PC-3 (cell line): Measurements from ENCODE around the gene PTGFR. TPM values are rescaled to one million over a fixed set of nuclear protein-coding genes. Genes with fewer than 3 reads are reported as not detected.

Source experiments
- ATAC-seq: fragments of 200-7000 bp; cut with Tn5 transposase; 2 replicates; pipeline ENCODE4 v1.9.1; 2020; ENCODE audit warnings: mild to moderate bottlenecking, moderate library complexity
- BruUV-seq: library from RNA; stranded (reverse); fragments of 400-500 nt; replicated peaks from 2 replicates; lab custom pipeline; 2021; lab: Mats Ljungman, UMichigan
- CTCF ChIA-PET: fragments of 300-600 bp; sonication (Branson Sonifier 250); formaldehyde crosslinking; loops from one replicate; lab custom pipeline; 2022; ENCODE audit warnings: antibody characterized with exemption; lab: Charles Lee
- POLR2A ChIA-PET: fragments of 300-600 bp; sonication (Branson Sonifier 250); formaldehyde crosslinking; loops from one replicate; lab custom pipeline; 2022; ENCODE audit warnings: antibody characterized with exemption; ENCODE audit not compliant: unreplicated experiment; lab: Charles Lee
- DNase-seq: peaks from one replicate; pipeline ENCODE4 v3.0.0-alpha.2; 2015
- H2AFZ ChIP-seq: fragments of 300-600 bp; sonication (generic); 2 replicates; pipeline ENCODE4 v1.6.0; 2016; ENCODE audit warnings: antibody characterized with exemption, low read length
- H3F3A ChIP-seq: fragments of 300-600 bp; sonication (generic); one replicate; pipeline ENCODE4 v1.6.0; 2017; ENCODE audit warnings: antibody characterized with exemption, low read length, control low read depth, mild to moderate bottlenecking; ENCODE audit not compliant: unreplicated experiment
- H3K27ac ChIP-seq: fragments of 300-600 bp; sonication (generic); 2 replicates; pipeline ENCODE4 v1.5.1; 2016; ENCODE audit warnings: mild to moderate bottlenecking, low read length
- H3K27me3 ChIP-seq: fragments of 300-600 bp; sonication (generic); 2 replicates; pipeline ENCODE4 v1.6.1; 2016; ENCODE audit warnings: low read length, mixed read lengths
- H3K36me3 ChIP-seq: fragments of 300-600 bp; sonication (generic); 2 replicates; pipeline ENCODE4 v1.6.1; 2016; ENCODE audit warnings: low read depth, mixed run types, low read length, mixed read lengths
- H3K4me1 ChIP-seq: fragments of 300-600 bp; sonication (generic); 2 replicates; pipeline ENCODE4 v1.5.1; 2016; ENCODE audit warnings: low read length; ENCODE audit not compliant: insufficient read depth
- H3K4me2 ChIP-seq: fragments of 300-600 bp; sonication (generic); 2 replicates; pipeline ENCODE4 v1.6.0; 2016; ENCODE audit warnings: low read length
- H3K4me3 ChIP-seq: fragments of 300-600 bp; sonication (generic); 2 replicates; pipeline ENCODE4 v1.5.1; 2016; ENCODE audit warnings: mild to moderate bottlenecking, low read length, mixed read lengths
- H3K79me2 ChIP-seq: fragments of 300-600 bp; sonication (generic); 2 replicates; pipeline ENCODE4 v1.6.1; 2017; ENCODE audit warnings: low read length, mixed read lengths
- H3K9ac ChIP-seq: fragments of 300-600 bp; sonication (generic); 2 replicates; pipeline ENCODE4 v1.6.0; 2016; ENCODE audit warnings: mild to moderate bottlenecking, low read length
- H3K9me2 ChIP-seq: fragments of 300-600 bp; sonication (generic); replicated peaks from 2 replicates; pipeline ENCODE4 v1.6.1; 2016; ENCODE audit warnings: mixed run types, low read length, mixed read lengths
- H3K9me3 ChIP-seq: fragments of 300-600 bp; sonication (generic); 2 replicates; pipeline ENCODE4 v1.6.1; 2016; ENCODE audit warnings: low read length, mixed read lengths
- H4K20me1 ChIP-seq: fragments of 300-600 bp; sonication (generic); 2 replicates; pipeline ENCODE4 v1.6.1; 2016; ENCODE audit warnings: low read length, mixed read lengths
- CTCF ChIP-seq: fragments of 300-600 bp; sonication (generic); conservative IDR thresholded peaks from 2 replicates; pipeline ENCODE4 v1.5.1; 2017; ENCODE audit warnings: antibody characterized with exemption, low read depth, mild to moderate bottlenecking, low read length
- EZH2 ChIP-seq: fragments of 300-600 bp; sonication (generic); IDR thresholded peaks from one replicate; pipeline ENCODE4 v1.6.1; 2017; ENCODE audit warnings: antibody characterized with exemption, mild to moderate bottlenecking, low read length; ENCODE audit not compliant: unreplicated experiment
- EZH2phosphoT487 ChIP-seq: fragments of 300-600 bp; sonication (generic); IDR thresholded peaks from 2 replicates; pipeline ENCODE4 v1.6.1; 2018; ENCODE audit warnings: mild to moderate bottlenecking, antibody characterized with exemption, low read length, borderline replicate concordance
- intact Hi-C: fragments of 100-400 bp; cut with micrococcal nuclease; formaldehyde crosslinking; loops from 2 replicates; pipeline ENCODE4 v1.9.0; 2023
- total RNA-seq: library from RNA; depleted of rRNA; stranded (reverse); fragments of >200 nt; gene quantifications from 2 replicates; pipeline ENCODE4 v1.2.3, GENCODE V29; 2014

PTGFR gene
- total RNA-seq, 1 experiment from 2014 or later, result 6.8 TPM

DNA sequence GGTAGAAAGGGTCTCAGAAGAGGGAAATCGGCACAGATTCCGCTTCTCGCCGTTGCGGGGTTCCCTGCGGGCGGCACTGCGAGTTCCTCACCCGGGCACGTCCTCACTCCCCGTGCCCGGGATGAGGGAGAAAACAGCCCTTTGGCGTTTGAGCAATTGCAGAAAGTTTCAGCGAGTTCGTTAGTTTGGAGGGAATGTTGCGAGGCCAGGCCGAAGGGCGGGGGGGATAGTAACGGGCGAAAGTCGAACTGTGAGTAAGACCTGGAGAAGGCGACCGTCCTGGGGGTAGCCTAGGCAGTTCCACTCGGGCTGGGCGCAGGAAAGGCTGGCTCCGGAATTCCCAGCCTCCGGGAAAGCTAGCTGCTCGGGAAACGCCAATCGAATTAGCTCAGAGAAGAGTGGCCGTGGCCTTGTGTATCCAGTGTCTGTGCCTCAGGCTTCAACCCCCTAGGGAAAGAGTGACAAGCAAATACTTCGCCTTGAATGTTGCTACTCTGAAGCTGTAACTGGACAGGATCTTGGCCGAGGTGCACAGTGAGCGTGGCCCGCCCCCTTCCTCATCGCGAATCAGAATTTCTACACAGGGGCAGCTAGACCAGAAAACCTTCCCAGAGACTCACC, 787 bp downstream of the PTGFR start:
- peak overlapping the region; percentile 86 for H3K4me2 ChIP-seq
- CTCF ChIA-PET, result interaction anchor here (0.6 kb wide), 1 partner anchor 340 kb away, joined by 3 read pairs; no protein-coding TSS in a partner anchor

GRCh38 chr1:78492386-78492950, 1.7 kb downstream of the PTGFR start:
- ChIA-PET CTCF (no interaction called here), POLR2A (interaction anchor here (0.5 to 0.6 kb wide), 2 partner anchors 11 to 31 kb away, joined by 3 read pairs; no protein-coding TSS in a partner anchor)
- no peaks in the 10 kb centered on the region for H3F3A ChIP-seq
- BruUV-seq, result no TSS peak
- H3K27me3 ChIP-seq, result no peaks in the 10 kb centered on the region
- peak overlapping the region; percentile 36; the same call in 1 of the 2 replicates for H3K9ac ChIP-seq
- no peaks in the 10 kb centered on the region for H3K9me3 ChIP-seq
- intact Hi-C loops, result loop anchor here (5.0 kb wide), 1 partner anchor 360 kb away; no protein-coding TSS in a partner anchor
- H4K20me1 ChIP-seq, result no peaks in the 10 kb centered on the region
- TF ChIP-seq EZH2phosphoT487 (no peak), EZH2 (no peak), CTCF (no peak)
- peak overlapping the region; percentile 86 for H3K4me2 ChIP-seq
- peak; percentile 44 for DNase-seq
- H3K4me3 ChIP-seq, result peak overlapping the region; percentile 78
- H3K4me1 ChIP-seq, result peaks cover 14% of the 10 kb centered on the region; the same call in 1 of the 2 replicates
- peak overlapping the region; percentile 43 for H3K27ac ChIP-seq
- H3K79me2 ChIP-seq, result peaks cover 57% of the 10 kb centered on the region
- peak; percentile 20; the same call in 1 of the 2 replicates for ATAC-seq
- H3K36me3 ChIP-seq, result no peaks in the 10 kb centered on the region
- no peaks in the 10 kb centered on the region for H3K9me2 ChIP-seq
- no peak overlapping the region; the same call in 1 of the 2 replicates for H2AFZ ChIP-seq

More for the DNA sequence above, 787 bp downstream of the PTGFR start:
- intact Hi-C loops, result loop anchor here (5.0 kb wide), 1 partner anchor 359 kb away; no protein-coding TSS in a partner anchor
- no peaks in the 10 kb centered on the region for H3K27me3 ChIP-seq
- TF ChIP-seq EZH2phosphoT487 (no peak), CTCF (no peak), EZH2 (no peak)
- H3K9me3 ChIP-seq, result no peaks in the 10 kb centered on the region
- peak overlapping the region; percentile 78 for H3K4me3 ChIP-seq
- DNase-seq, result peak; percentile 58
- POLR2A ChIA-PET, result no interaction called here
- H3K4me1 ChIP-seq, result peaks cover 14% of the 10 kb centered on the region; the same call in 1 of the 2 replicates
- H3K9ac ChIP-seq, result peak overlapping the region; percentile 48
- TSS peak; percentile 77 for BruUV-seq
- H3K36me3 ChIP-seq, result no peaks in the 10 kb centered on the region
- peak; percentile 69 for ATAC-seq
- H3K27ac ChIP-seq, result peak overlapping the region; percentile 43
- H4K20me1 ChIP-seq, result no peaks in the 10 kb centered on the region
- no peaks in the 10 kb centered on the region for H3K9me2 ChIP-seq
- H2AFZ ChIP-seq, result peak overlapping the region; percentile 57
- no peaks in the 10 kb centered on the region for H3F3A ChIP-seq
- H3K79me2 ChIP-seq, result peaks cover 48% of the 10 kb centered on the region
